HG02588 (cell line): ENCODE measurements around the gene SERPINA4.

Experiments used
- ATAC-seq: cut with Tn5 transposase; IDR thresholded peaks from one replicate; pipeline ENCODE4 v1.9.1; 2021; ENCODE audit warnings: mild to moderate bottlenecking, moderate library complexity; ENCODE audit not compliant: unreplicated experiment

The SERPINA4 gene

GRCh38 chr14:94542111-94542810, 19.0 kb upstream of the SERPINA4 start:
- ATAC-seq, result no peak

- ATAC-seq, result no peak
Observed at GRCh38 chr14:94542811-94543440, 18.3 kb upstream of the SERPINA4 start.

GRCh38 chr14:94543449-94544124, 17.7 kb upstream of the SERPINA4 start:
- ATAC-seq, result no peak

- ATAC-seq, result no peak
Observed at GRCh38 chr14:94544726-94545125, 16.5 kb upstream of the SERPINA4 start.

GRCh38 chr14:94545131-94545841, 16.0 kb upstream of the SERPINA4 start:
- no peak for ATAC-seq

- ATAC-seq, result no peak
Observed at GRCh38 chr14:94547151-94547680, 14.0 kb upstream of the SERPINA4 start.

GRCh38 chr14:94547726-94548125, 13.5 kb upstream of the SERPINA4 start:
- ATAC-seq, result no peak

- ATAC-seq, result no peak
Observed at GRCh38 chr14:94548131-94548998, 12.9 kb upstream of the SERPINA4 start.

- peak; percentile 46 for ATAC-seq
Observed at GRCh38 chr14:94548999-94549985, 11.9 kb upstream of the SERPINA4 start.

- no peak for ATAC-seq
Observed at GRCh38 chr14:94550041-94550440, 11.2 kb upstream of the SERPINA4 start.

GRCh38 chr14:94555991-94556390, 5.3 kb upstream of the SERPINA4 start:
- ATAC-seq, result no peak

GRCh38 chr14:94557327-94557726, 3.9 kb upstream of the SERPINA4 start:
- no peak for ATAC-seq

- ATAC-seq, result no peak
Observed at GRCh38 chr14:94558842-94559241, 2.4 kb upstream of the SERPINA4 start.

GRCh38 chr14:94559638-94560290, 1.5 kb upstream of the SERPINA4 start:
- no peak for ATAC-seq

GRCh38 chr14:94560291-94560665, 964 bp upstream of the SERPINA4 start:
- ATAC-seq, result no peak

GRCh38 chr14:94561656-94562010, 391 bp downstream of the SERPINA4 start:
- no peak for ATAC-seq

GRCh38 chr14:94562022-94562421, 780 bp downstream of the SERPINA4 start:
- no peak for ATAC-seq

GRCh38 chr14:94562941-94563883, 2.0 kb downstream of the SERPINA4 start:
- no peak for ATAC-seq
